Neuronal stem cell (in vitro differentiated cells): Measurements from ENCODE around the gene TMEM63C.

Source experiments
- DNase-seq: peaks from one replicate; pipeline ENCODE4 v3.0.0-alpha.2; 2013; ENCODE audit warnings: low spot score
- H2AFZ ChIP-seq: one replicate; pipeline ENCODE4 v1.6.1; 2013; ENCODE audit warnings: mild to moderate bottlenecking, low read length, inconsistent platforms
- H2AK5ac ChIP-seq: 2 replicates; pipeline ENCODE4 v1.6.1; 2013; ENCODE audit warnings: low read depth, mild to moderate bottlenecking, inconsistent platforms, low read length, moderate library complexity, mixed read lengths
- H2BK120ac ChIP-seq: 2 replicates; pipeline ENCODE4 v1.6.1; 2013; ENCODE audit warnings: low read depth, mild to moderate bottlenecking, inconsistent platforms, low read length, moderate library complexity, mixed read lengths
- H2BK12ac ChIP-seq: one replicate; pipeline ENCODE4 v1.6.1; 2013; ENCODE audit warnings: low read length, inconsistent platforms
- H2BK15ac ChIP-seq: 2 replicates; pipeline ENCODE4 v1.6.1; 2013; ENCODE audit warnings: mild to moderate bottlenecking, low read length, inconsistent platforms, mixed read lengths
- H2BK5ac ChIP-seq: one replicate; pipeline ENCODE4 v1.6.1; 2013; ENCODE audit warnings: inconsistent platforms, mild to moderate bottlenecking, low read length, moderate library complexity
- H3K14ac ChIP-seq: one replicate; pipeline ENCODE4 v1.6.1; 2013; ENCODE audit warnings: low read length, inconsistent platforms
- H3K18ac ChIP-seq: 2 replicates; pipeline ENCODE4 v1.6.1; 2013; ENCODE audit warnings: low read length, inconsistent platforms
- H3K23ac ChIP-seq: 2 replicates; pipeline ENCODE4 v1.6.1; 2013; ENCODE audit warnings: low read depth, mild to moderate bottlenecking, mixed read lengths, low read length, inconsistent platforms; ENCODE audit not compliant: poor library complexity
- H3K27ac ChIP-seq: replicated peaks from 3 replicates; pipeline ENCODE4 v1.5.1; 2013; ENCODE audit warnings: low read length, inconsistent platforms
- H3K27me3 ChIP-seq, 3 experiments: 2 replicates each; pipeline ENCODE4 v1.6.1; 2013; ENCODE audit warnings: low read length in 3 of 3, mild to moderate bottlenecking in 2 of 3, inconsistent platforms in 1 of 3, low read depth in 1 of 3, mixed read lengths in 1 of 3, moderate library complexity in 1 of 3; ENCODE audit not compliant: control insufficient read depth in 3 of 3, insufficient read depth in 3 of 3
- H3K36me3 ChIP-seq, 2 donors: replicated peaks in 1 of 2; 2 replicates each; pipeline ENCODE4 v1.6.1; 2013; ENCODE audit warnings: low read length in 2 of 2; ENCODE audit not compliant: control insufficient read depth in 2 of 2, insufficient read depth in 2 of 2
- H3K4ac ChIP-seq: 2 replicates; pipeline ENCODE4 v1.6.1; 2013; ENCODE audit warnings: inconsistent platforms, mild to moderate bottlenecking, low read length, moderate library complexity
- H3K4me1 ChIP-seq, 2 donors: 1 replicate in 1 of 2; 2 replicates in 1 of 2; pipeline ENCODE4 v1.6.1; 2013; ENCODE audit warnings: low read length in 2 of 2, low read depth in 1 of 2; ENCODE audit not compliant: control insufficient read depth in 2 of 2, insufficient read depth in 1 of 2
- H3K4me2 ChIP-seq: one replicate; pipeline ENCODE4 v1.6.1; 2013; ENCODE audit warnings: mild to moderate bottlenecking, low read length, inconsistent platforms; ENCODE audit not compliant: insufficient read depth, poor library complexity, severe bottlenecking
- H3K4me3 ChIP-seq, 2 donors: 2 replicates each; pipeline ENCODE4 v1.5.1; 2013; ENCODE audit warnings: low read length in 2 of 2, mild to moderate bottlenecking in 2 of 2, inconsistent platforms in 1 of 2, moderate library complexity in 1 of 2
- H3K79me1 ChIP-seq: one replicate; pipeline ENCODE4 v1.6.1; 2013; ENCODE audit warnings: low read depth, mild to moderate bottlenecking, inconsistent platforms, low read length, moderate library complexity
- H3K9ac ChIP-seq: one replicate; pipeline ENCODE4 v1.6.1; 2013; ENCODE audit warnings: mild to moderate bottlenecking, low read depth, low read length, inconsistent platforms; ENCODE audit not compliant: poor library complexity
- H3K9me3 ChIP-seq, 2 donors: replicated peaks in 1 of 2; 2 replicates each; pipeline versions ENCODE3 to v1.6.1; 2013; ENCODE audit warnings: low read length in 2 of 2, mild to moderate bottlenecking in 2 of 2, inconsistent platforms in 1 of 2, low read depth in 1 of 2, mixed read lengths in 1 of 2, moderate library complexity in 1 of 2; ENCODE audit not compliant: control insufficient read depth in 2 of 2, insufficient read depth in 1 of 2
- H4K8ac ChIP-seq: one replicate; pipeline ENCODE4 v1.6.1; 2013; ENCODE audit warnings: low read depth, mild to moderate bottlenecking, inconsistent platforms, low read length, moderate library complexity
- H4K91ac ChIP-seq: one replicate; pipeline ENCODE4 v1.6.1; 2013; ENCODE audit warnings: low read length, low read depth, mild to moderate bottlenecking, inconsistent platforms; ENCODE audit not compliant: poor library complexity
- WGBS, 2 donors: extraction: QIAGEN DNeasy Blood & Tissue Kit; methylation state at CpG; one replicate each; pipeline ENCODE4 v1.1.7; 2013; ENCODE audit warnings: missing lambda C conversion rate in 2 of 2, mixed read lengths in 1 of 2; ENCODE audit not compliant: insufficient read length in 2 of 2, insufficient replicate concordance in 1 of 2; ENCODE audit errors: extremely low coverage in 2 of 2; 5-methylcytosine and 5-hydroxymethylcytosine counted together

The TMEM63C gene

DNA sequence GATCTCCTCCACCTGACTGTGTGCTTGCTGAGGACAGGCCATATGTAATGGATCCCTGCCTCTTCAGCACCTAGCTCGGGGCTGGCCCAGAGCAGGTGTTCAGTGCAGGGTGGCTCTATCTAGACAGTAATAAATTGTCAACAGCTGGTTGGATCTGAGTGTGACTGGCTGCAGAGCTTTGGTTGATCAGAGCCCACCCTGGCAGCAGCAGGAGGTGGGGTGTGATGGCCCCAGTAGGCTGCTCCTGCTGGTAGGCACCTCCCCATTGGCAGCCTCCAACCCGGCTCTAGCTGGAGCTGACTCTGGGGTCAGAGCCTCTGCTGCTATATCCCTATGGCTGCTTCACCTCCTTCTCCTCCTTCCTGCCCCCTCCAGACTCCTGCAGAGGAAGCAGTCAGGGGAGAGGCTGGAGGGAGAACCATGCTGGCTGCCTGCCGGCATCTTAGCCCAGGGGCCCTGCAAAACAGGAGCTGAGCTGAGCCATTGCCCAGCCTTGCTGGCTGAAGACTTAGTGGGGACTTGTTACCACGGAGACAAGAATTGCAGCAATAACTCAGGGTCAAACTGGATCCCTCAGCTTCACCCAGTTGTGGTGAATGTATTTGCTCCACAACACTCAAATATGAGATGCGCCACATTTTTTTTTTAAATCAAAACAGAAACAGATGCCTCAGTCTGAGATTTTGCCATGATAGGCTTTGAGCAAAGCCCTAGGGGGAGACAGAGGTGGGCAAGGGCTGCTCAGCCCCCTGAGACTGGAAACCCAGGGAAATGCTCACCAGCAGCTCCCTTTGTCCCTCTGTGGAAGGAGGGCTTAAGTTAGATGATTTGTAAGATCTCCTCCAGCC lies 22.2 kb downstream of the TMEM63C start:
- H3K4me1 ChIP-seq, result peaks cover 2 to 12% of the 10 kb centered on the region in 2 donors
- H2AFZ ChIP-seq, result peak overlapping the region; percentile 40
- H3K23ac ChIP-seq, result no peak overlapping the region
- no peak overlapping the region for H3K18ac ChIP-seq
- no peak overlapping the region for H3K9ac ChIP-seq
- no peaks in the 10 kb centered on the region for H3K36me3 ChIP-seq
- H2BK15ac ChIP-seq, result no peak overlapping the region
- H3K9me3 ChIP-seq, result no peaks in the 10 kb centered on the region
- H2BK120ac ChIP-seq, result no peak overlapping the region
- WGBS, 2 donors, result no CpG with 5 or more reads among the region's 5 CpGs
- no peak overlapping the region for H3K4me2 ChIP-seq
- no peak overlapping the region for H2BK12ac ChIP-seq
- no peak overlapping the region for H2BK5ac ChIP-seq
- no peak overlapping the region for H3K4me3 ChIP-seq
- H3K79me1 ChIP-seq, result no peaks in the 10 kb centered on the region
- H4K91ac ChIP-seq, result no peak overlapping the region
- H3K14ac ChIP-seq, result no peak overlapping the region
- H3K27ac ChIP-seq, result no peak overlapping the region
- H3K27me3 ChIP-seq, result peaks cover 0 to 9% (median 0%) of the 10 kb centered on the region in 3 experiments
- no peak overlapping the region for H4K8ac ChIP-seq
- no peak overlapping the region for H2AK5ac ChIP-seq
- no peak for DNase-seq
- no peak overlapping the region for H3K4ac ChIP-seq

DNA sequence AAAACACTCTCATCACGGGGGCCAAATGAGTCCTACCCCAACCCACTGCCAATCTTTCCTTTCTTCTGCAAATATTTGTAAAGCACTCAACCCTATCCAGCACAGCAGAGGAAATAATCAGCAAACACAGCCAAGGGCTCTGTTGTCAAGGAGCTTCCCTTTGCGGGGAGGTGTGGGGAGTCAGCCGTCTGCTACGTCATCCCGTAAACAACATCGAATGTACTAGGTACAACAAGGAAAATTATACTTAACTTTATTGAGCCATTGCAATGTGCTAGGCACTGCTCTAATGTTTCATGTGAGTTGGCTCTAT lies 22.8 kb downstream of the TMEM63C start:
- no peaks in the 10 kb centered on the region for H3K9me3 ChIP-seq
- no peak overlapping the region for H4K8ac ChIP-seq
- no peak overlapping the region for H3K18ac ChIP-seq
- no peak overlapping the region for H2BK5ac ChIP-seq
- no peak overlapping the region for H2BK15ac ChIP-seq
- H3K14ac ChIP-seq, result no peak overlapping the region
- H3K4me3 ChIP-seq, result no peak overlapping the region
- H2AFZ ChIP-seq, result no peak overlapping the region
- H3K9ac ChIP-seq, result no peak overlapping the region
- no peak overlapping the region for H3K27ac ChIP-seq
- H2BK120ac ChIP-seq, result no peak overlapping the region
- DNase-seq, result no peak
- H4K91ac ChIP-seq, result no peak overlapping the region
- WGBS, 2 donors, result no CpG with 5 or more reads among the region's 6 CpGs
- peaks cover 0 to 6% (median 0%) of the 10 kb centered on the region in 3 experiments for H3K27me3 ChIP-seq
- no peak overlapping the region for H3K4me2 ChIP-seq
- H3K79me1 ChIP-seq, result no peaks in the 10 kb centered on the region
- peaks cover 2 to 12% of the 10 kb centered on the region in 2 donors for H3K4me1 ChIP-seq
- no peaks in the 10 kb centered on the region for H3K36me3 ChIP-seq
- no peak overlapping the region for H3K23ac ChIP-seq
- H2AK5ac ChIP-seq, result no peak overlapping the region
- no peak overlapping the region for H2BK12ac ChIP-seq
- H3K4ac ChIP-seq, result no peak overlapping the region

DNA sequence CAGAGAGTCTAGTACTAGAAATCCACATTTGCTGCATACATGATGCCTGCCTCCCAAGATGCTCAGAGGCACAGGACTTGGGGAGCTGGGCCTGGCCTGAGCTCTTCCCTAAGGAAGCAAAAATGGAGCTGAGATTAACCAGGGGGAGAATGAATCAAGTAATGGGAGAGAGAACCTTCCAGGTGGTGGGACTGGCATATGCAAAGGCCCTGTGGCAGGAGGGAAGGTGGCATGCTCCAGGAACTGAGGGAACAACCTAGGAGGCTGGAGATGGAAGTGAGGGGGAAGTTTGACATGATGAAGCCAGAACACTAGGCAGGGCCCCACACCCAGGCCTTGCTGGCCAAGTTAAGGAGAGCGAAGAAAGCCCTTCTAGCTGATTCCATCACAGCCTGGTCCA lies 23.3 kb downstream of the TMEM63C start:
- Histone ChIP-seq H2BK15ac (no peak overlapping the region), H3K36me3 (no peaks in the 10 kb centered on the region), H4K91ac (no peak overlapping the region), H3K4me2 (no peak overlapping the region), H2AFZ (no peak overlapping the region), H3K18ac (no peak overlapping the region), H3K23ac (no peak overlapping the region), H3K27me3 (peaks cover 0 to 6% (median 0%) of the 10 kb centered on the region in 3 experiments), H3K4me3 (no peak overlapping the region), H3K27ac (no peak overlapping the region), H3K9me3 (no peaks in the 10 kb centered on the region), H3K4ac (no peak overlapping the region), H2BK5ac (no peak overlapping the region), H3K9ac (no peak overlapping the region), H4K8ac (no peak overlapping the region), H2BK12ac (no peak overlapping the region), H2BK120ac (no peak overlapping the region), H2AK5ac (no peak overlapping the region), H3K14ac (no peak overlapping the region), H3K79me1 (no peaks in the 10 kb centered on the region), H3K4me1 (peaks cover 2 to 12% of the 10 kb centered on the region in 2 donors)
- no peak for DNase-seq
- WGBS, 2 donors, result no CpG with 5 or more reads among the region's 1 CpG

DNA sequence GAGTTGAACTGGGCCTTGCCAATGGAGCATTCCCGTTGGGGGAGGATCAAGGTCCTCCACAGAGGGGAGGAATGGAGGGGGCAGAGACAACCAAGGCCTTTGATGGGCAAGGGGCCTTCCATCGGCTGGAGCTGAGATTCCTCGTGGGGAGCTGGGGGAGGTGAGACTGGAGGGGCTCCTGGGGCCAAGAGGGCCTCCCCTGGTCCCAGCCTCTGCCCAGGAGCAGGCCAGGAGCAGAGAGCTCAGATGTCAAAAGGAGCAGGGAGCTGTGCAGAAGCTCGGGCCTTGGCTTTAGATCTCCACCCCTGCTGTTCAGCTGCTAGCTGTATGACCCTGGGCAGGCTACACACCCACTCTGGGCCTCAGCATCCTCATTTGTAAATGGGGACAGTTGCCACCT lies 24.0 kb downstream of the TMEM63C start:
- H3K14ac ChIP-seq, result no peak overlapping the region
- H3K79me1 ChIP-seq, result no peaks in the 10 kb centered on the region
- no peak overlapping the region for H3K9ac ChIP-seq
- peaks cover 2 to 12% of the 10 kb centered on the region in 2 donors for H3K4me1 ChIP-seq
- no peak overlapping the region for H3K27ac ChIP-seq
- DNase-seq, result no peak
- H2BK120ac ChIP-seq, result no peak overlapping the region
- H3K36me3 ChIP-seq, result no peaks in the 10 kb centered on the region
- H3K9me3 ChIP-seq, result no peaks in the 10 kb centered on the region
- WGBS, 2 donors, result no CpG with 5 or more reads among the region's 4 CpGs
- no peak overlapping the region for H3K4ac ChIP-seq
- H2BK12ac ChIP-seq, result no peak overlapping the region
- H3K23ac ChIP-seq, result no peak overlapping the region
- H2AFZ ChIP-seq, result no peak overlapping the region
- no peak overlapping the region for H2BK15ac ChIP-seq
- no peak overlapping the region for H4K8ac ChIP-seq
- no peak overlapping the region for H4K91ac ChIP-seq
- H3K27me3 ChIP-seq, result peaks cover 0 to 6% (median 0%) of the 10 kb centered on the region in 3 experiments
- no peak overlapping the region for H2BK5ac ChIP-seq
- H3K4me2 ChIP-seq, result no peak overlapping the region
- H3K4me3 ChIP-seq, result no peak overlapping the region
- H3K18ac ChIP-seq, result no peak overlapping the region
- H2AK5ac ChIP-seq, result no peak overlapping the region
